H1 (cell line): Measurements from ENCODE around the gene PLXNB1.

Experiments
- CTCF ChIP-seq, 3 experiments: IDR thresholded peaks; 1 replicate in 2 of 3; 2 replicates in 1 of 3; pipeline versions ENCODE4 v1.5.1 to v1.6.1; 2011; ENCODE audit warnings: low read length in 3 of 3, mild to moderate bottlenecking in 3 of 3, inconsistent platforms in 2 of 3, low read depth in 1 of 3, moderate library complexity in 1 of 3; ENCODE audit not compliant: insufficient read depth in 1 of 3; ENCODE audit errors: control extremely low read depth in 1 of 3
- GABPA ChIP-seq: IDR thresholded peaks from 2 replicates; pipeline ENCODE4 v1.6.1; 2011; ENCODE audit warnings: mild to moderate bottlenecking, low read length, moderate library complexity, borderline replicate concordance; ENCODE audit not compliant: insufficient read depth
- KDM1A ChIP-seq: fragments of 200-600, 300-600 bp; sonication (generic); IDR thresholded peaks from 2 replicates; pipeline ENCODE4 v1.7.1; 2016; ENCODE audit warnings: mild to moderate bottlenecking, low read length, borderline replicate concordance
- SIRT6 ChIP-seq: IDR thresholded peaks from one replicate; pipeline ENCODE4 v1.7.1; 2012; ENCODE audit warnings: low read length, inconsistent platforms
- TBP ChIP-seq: IDR thresholded peaks from 2 replicates; pipeline ENCODE4 v1.6.1; 2011; ENCODE audit warnings: low read depth, low read length, improper control_type of control experiment

- TF ChIP-seq TBP (no peak), CTCF (IDR thresholded peaks at IDR 0.05; ENCODE audit: control extremely low read depth in 1 of 3, insufficient read depth in 1 of 3, low read depth in 1 of 3, low read length in 3 of 3) (no peak), KDM1A (no peak), SIRT6 (no peak), GABPA (no peak)
These were observed 16.3 kb downstream of the PLXNB1 start for GRCh38 chr3:48413611-48414010.
